Lower leg skin (tissue), 3 donors: Measurements from ENCODE around the gene MITD1.

ENCODE experiments used
- CTCF ChIP-seq, 3 donors: fragments of 450-650 bp; IDR thresholded peaks; one replicate each; pipeline ENCODE4 v1.5.1; 2016; ENCODE audit warnings: antibody characterized with exemption in 3 of 3, mild to moderate bottlenecking in 3 of 3, moderate library complexity in 2 of 3
- POLR2A ChIP-seq, 2 donors: fragments of 450-650 bp; IDR thresholded peaks; one replicate each; pipeline ENCODE4 v1.6.1; 2016 to 2017; ENCODE audit warnings: antibody characterized with exemption in 2 of 2, mild to moderate bottlenecking in 1 of 2, moderate library complexity in 1 of 2

- TF ChIP-seq POLR2A (IDR thresholded peaks at IDR 0.05) (no peak), CTCF (IDR thresholded peaks at IDR 0.05) (no peak)
Observed at GRCh38 chr2:99180755-99181623, at the start of gene MITD1, which contains the start of gene MRPL30.
